ENCODE results near the gene NABP2.
"Not testable (repeated sequence)": the region's sequence is repeated elsewhere in the genome, so short reads cannot be mapped to it uniquely, and the experiment has no call there.

NABP2 gene

GRCh38 chr12:56261503-56262232 is 37.5 kb downstream of the NABP2 start:
- in situ Hi-C loops (cut with HindIII; ENCODE audit: low pct_ligation_motif_present, low sequenced_read_pairs), result no loop called here
- no peak for TF ChIP-seq CTCF (IDR thresholded peaks at IDR 0.05; ENCODE audit: low read depth, low read length, missing control alignments)
- Histone ChIP-seq H3K27me3 (replicated peaks) (no peaks in the 10 kb centered on the region), H3K27ac (peak overlapping the region; percentile 31), H3K36me3 (replicated peaks) (peaks cover 3% of the 10 kb centered on the region), H3K4me3 (ENCODE audit: low read depth, low read length) (no peak overlapping the region)
- peak; percentile 70 for DNase-seq

GRCh38 chr12:56262955-56263354 is 38.8 kb downstream of the NABP2 start:
- in situ Hi-C loops (cut with HindIII; ENCODE audit: low pct_ligation_motif_present, low sequenced_read_pairs); H3K27me3 ChIP-seq (replicated peaks): not testable (repeated sequence)

GRCh38 chr12:56266068-56266692 is 42.0 kb downstream of the NABP2 start:
- peak overlapping the region; percentile 86 for H3K4me3 ChIP-seq (ENCODE audit: low read depth, low read length)
- DNase-seq; H3K27ac ChIP-seq; in situ Hi-C loops (cut with HindIII; ENCODE audit: low pct_ligation_motif_present, low sequenced_read_pairs); H3K27me3 ChIP-seq (replicated peaks): not testable (repeated sequence)
- H3K36me3 ChIP-seq (replicated peaks), result peaks cover 17% of the 10 kb centered on the region

More at GRCh38 chr12:56262955-56263354, 38.8 kb downstream of the NABP2 start:
- H3K27ac ChIP-seq; H3K4me3 ChIP-seq (ENCODE audit: low read depth, low read length); DNase-seq; H3K36me3 ChIP-seq (replicated peaks): not testable (repeated sequence)

- no peaks in the 10 kb centered on the region for H3K27me3 ChIP-seq (replicated peaks)
- in situ Hi-C loops (cut with HindIII; ENCODE audit: low pct_ligation_motif_present, low sequenced_read_pairs), result no loop called here
- DNase-seq, result peak; percentile 79
- peak; percentile 83 for TF ChIP-seq CTCF (IDR thresholded peaks at IDR 0.05; ENCODE audit: low read depth, low read length, missing control alignments)
- peak within 1 kb of the TSS; percentile 86 for H3K4me3 ChIP-seq (ENCODE audit: low read depth, low read length)
- peaks cover 24% of the 10 kb centered on the region for H3K36me3 ChIP-seq (replicated peaks)
- H3K27ac ChIP-seq, result peak within 1 kb of the TSS; percentile 79
These were observed 42.7 kb downstream of the NABP2 start, which contains the start of gene COQ10A for GRCh38 chr12:56266693-56267442. COQ10A (plus strand) TSS chr12:56266942; CDS start chr12:56267119, 177 bp downstream.

- Histone ChIP-seq H3K4me3 (ENCODE audit: low read depth, low read length) (peak overlapping the region; percentile 86), H3K27me3 (replicated peaks) (no peaks in the 10 kb centered on the region), H3K27ac (no peak overlapping the region), H3K36me3 (replicated peaks) (peaks cover 29% of the 10 kb centered on the region)
- no peak for DNase-seq
- in situ Hi-C loops (cut with HindIII; ENCODE audit: low pct_ligation_motif_present, low sequenced_read_pairs), result no loop called here
- no peak for TF ChIP-seq CTCF (IDR thresholded peaks at IDR 0.05; ENCODE audit: low read depth, low read length, missing control alignments)
These were observed 43.4 kb downstream of the NABP2 start for GRCh38 chr12:56267443-56268071.

- Histone ChIP-seq H3K27ac (no peak overlapping the region), H3K27me3 (replicated peaks) (no peaks in the 10 kb centered on the region), H3K4me3 (ENCODE audit: low read depth, low read length) (no peak overlapping the region), H3K36me3 (replicated peaks) (peaks cover 59% of the 10 kb centered on the region)
- peak; percentile 71 for TF ChIP-seq CTCF (IDR thresholded peaks at IDR 0.05; ENCODE audit: low read depth, low read length, missing control alignments)
- in situ Hi-C loops (cut with HindIII; ENCODE audit: low pct_ligation_motif_present, low sequenced_read_pairs), result no loop called here
- peak; percentile 18 for DNase-seq
These were observed 46.9 kb downstream of the NABP2 start for GRCh38 chr12:56271031-56271430.

- H3K4me3 ChIP-seq (ENCODE audit: low read depth, low read length); H3K27ac ChIP-seq; in situ Hi-C loops (cut with HindIII; ENCODE audit: low pct_ligation_motif_present, low sequenced_read_pairs); DNase-seq; H3K27me3 ChIP-seq (replicated peaks): not testable (repeated sequence)
- H3K36me3 ChIP-seq (replicated peaks), result peaks cover 69% of the 10 kb centered on the region
These were observed 48.3 kb downstream of the NABP2 start for GRCh38 chr12:56272468-56272867.
